HG02840 (cell line): ENCODE results near the gene RIC8B.
"Not testable (repeated sequence)": the region's sequence is repeated elsewhere in the genome, so short reads cannot be mapped to it uniquely, and the experiment has no call there.

ENCODE experiments used
- ATAC-seq: cut with Tn5 transposase; IDR thresholded peaks from one replicate; pipeline ENCODE4 v1.9.1; 2021; ENCODE audit warnings: mild to moderate bottlenecking, moderate library complexity, moderate number of reproducible peaks; ENCODE audit not compliant: unreplicated experiment, low FRiP score

The RIC8B gene

DNA sequence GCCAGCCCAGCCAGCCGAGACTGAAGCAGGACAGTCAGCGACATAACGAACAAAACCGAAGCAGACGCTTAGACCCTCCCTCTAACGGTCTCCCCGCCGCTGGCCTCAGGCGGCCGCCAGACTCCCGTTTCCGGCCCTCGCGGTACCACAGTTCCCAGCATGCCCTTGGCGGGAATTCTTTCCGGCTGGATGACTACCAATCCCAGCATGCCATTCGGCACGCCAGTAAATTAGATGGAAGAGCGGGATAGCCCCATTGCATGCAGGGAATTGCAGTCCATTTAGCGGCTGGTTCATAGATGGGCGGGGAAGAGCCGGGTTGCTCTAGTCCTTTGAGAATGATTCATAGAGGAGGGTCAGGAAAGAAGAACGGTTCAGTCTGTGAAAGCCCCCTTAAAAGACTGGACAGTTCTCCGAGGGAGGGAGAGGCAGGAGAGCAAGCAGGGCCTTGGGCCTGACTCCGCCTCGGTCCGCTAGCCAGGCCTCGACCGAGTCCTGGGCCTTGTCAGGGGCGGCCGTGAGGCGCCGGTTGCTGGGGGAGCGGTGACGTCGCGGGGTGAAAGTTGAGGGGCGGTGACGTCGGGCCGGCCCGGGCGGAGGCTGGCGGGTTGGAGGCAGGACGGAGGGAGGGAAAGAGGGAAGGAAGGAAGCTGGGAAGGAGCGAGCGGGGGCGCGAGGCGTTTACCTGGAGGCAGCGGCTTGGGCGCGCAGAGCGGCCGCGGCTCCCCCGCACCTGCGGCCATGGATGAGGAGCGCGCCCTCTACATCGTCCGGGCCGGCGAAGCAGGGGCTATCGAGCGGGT lies at the start of gene RIC8B:
Gene RIC8B (plus strand): TSS at position 678 of the 803 bp plus-strand sequence. CDS start 64 bp downstream, at position 742.
- ATAC-seq: peak; percentile 91

DNA sequence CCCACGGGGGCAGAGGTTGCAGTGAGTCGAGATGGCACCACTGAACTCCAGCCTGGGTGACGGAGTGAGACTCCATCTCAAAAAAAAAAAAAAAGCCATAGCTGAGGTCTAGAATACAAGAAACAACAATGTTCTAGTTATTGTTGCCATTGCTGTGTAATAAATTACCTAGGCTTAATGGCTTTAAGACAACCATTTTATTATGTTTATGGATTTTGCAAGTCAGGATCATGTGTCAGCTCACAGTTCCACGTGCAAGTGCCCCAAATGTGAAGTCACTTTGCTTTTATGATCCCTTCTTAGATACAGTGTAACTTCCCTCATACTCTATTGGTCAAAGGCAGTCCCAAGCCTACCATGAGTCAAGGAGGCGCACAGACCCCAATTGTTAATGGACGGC lies 49.5 kb upstream of the RIC8B start:
- ATAC-seq: no peak

GRCh38 chr12:106726603-106727202 lies 47.8 kb upstream of the RIC8B start:
- not testable (repeated sequence) for ATAC-seq

- no peak for ATAC-seq
Observed at GRCh38 chr12:106729611-106730010, 44.9 kb upstream of the RIC8B start.

DNA sequence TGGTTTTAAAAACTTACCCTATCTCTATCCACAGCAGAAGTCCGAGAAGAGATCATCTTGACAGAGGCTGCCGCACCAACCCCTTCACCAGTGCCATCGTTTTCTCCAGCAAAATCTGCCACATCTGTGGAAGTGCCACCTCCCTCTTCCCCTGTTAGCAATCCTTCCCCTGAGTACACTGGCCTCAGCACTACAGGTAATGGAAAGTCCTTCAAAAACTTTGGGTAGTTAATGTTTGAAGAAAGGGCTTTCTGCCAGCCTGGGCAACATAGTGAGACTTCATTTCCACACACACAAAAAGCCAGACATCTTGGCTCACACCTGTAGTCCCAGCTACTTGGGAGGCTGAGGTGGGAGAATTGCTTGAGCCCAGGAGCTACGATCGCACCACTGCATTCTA lies 41.6 kb upstream of the RIC8B start:
- no peak for ATAC-seq

DNA sequence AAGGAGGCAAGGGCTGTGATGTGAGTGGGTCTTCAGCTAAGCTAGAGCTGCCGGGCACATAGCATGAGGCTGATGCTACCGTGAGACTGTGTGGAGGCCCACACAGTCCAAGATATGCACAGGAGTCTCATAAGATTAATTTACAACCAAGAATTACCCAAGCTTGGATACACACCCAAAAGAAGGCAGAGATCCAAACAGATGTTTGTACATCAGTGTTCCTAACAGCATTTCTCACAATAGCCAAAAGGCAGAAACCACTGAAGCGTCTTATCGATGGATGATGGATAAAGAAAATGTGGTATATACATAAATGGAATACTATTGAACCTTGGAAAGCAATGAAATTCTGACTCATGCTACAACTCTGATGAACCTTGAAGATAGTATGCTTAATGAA lies 40.8 kb upstream of the RIC8B start:
- ATAC-seq: no peak

DNA sequence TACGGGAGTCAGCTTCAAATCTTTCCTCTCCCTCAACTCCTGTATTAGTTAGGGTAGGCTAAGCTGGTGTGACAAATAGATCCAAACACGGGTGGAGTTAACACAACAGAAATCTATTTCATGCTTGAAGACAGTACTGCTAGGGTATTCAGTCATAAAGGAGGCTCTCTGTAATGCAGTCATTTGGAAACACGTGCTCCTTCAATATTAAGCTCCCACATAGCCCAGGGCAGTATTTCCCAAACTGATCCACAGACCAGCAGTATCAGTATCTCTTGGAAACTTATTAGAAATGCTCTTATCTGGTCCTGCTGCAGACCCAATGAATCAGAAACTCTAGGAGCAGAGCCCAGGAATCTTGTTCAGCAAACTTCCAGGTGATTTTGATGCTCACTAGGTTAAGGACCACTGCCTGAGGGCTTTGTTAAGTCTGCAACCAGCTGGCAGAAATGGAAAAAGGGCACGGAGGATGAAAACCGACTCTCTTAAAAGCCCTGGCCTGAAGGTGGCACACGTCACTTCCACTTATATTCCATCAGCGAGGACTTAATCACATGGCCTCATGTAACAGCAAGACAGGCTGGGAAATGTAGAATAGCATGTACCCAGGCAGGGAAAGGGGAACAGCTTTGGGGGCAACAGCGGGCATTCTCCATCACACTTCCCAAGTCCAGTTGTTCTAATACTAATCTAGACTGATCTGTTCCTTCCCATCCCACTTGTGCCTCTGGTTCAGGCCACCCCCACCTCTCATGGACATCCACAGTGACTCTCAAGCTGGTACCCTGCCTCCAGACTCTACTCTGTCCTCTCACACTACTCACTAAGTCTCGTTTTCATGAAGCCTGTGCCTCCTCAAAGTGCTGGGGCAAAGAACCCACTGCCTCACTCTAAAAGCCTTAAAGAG lies 38.2 kb upstream of the RIC8B start:
- no peak for ATAC-seq

DNA sequence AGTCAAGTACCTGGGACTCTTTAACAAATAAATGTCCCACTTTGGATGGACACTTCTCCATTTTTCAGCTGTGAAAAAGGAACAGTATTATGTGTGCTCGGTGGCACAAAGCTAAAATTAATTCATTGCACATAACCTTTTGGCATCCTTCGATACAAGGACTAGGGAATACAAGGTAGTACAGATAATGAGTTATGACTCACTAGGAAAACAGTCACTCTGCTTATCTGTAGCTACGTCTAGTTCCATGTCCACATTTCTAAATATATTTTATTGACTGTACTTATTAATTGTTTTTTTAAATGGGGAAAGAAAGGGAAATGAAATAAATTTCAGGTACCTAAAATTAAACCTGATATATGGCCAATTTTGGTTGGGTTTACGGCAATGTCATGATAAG lies 35.2 kb upstream of the RIC8B start:
- ATAC-seq: no peak

DNA sequence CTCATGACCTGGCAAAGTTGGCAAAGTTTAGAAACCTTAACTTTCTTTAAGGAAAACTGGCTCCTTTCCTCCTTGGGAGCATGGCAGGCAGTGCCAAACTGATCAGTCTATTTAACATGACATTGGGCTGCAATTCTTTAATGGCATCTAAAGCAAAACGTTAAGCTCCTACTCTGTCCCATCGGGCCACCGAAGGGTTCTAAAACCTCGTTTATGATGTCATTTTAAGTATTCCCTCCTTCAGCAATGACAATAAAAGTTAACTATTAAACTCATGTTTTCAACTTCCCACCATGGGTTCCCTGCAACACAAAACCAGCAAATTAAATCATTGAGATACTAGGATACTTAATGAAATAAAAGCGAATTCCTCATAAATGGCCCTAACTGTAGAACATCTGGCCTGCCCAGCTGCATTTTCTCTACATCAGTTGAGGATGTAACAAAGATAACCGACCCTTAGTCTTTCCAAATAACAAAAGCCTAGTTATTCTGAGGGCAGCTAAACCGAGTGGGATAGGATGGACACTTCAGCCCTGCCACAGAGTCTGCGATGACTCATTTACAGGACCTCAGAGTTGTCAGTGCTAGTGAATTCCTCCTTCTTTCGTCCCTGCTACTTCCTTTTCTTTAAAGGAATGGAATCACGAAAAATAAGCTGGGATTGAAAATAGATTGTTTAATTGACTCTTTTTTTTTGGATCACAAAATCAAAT lies 34.5 kb upstream of the RIC8B start:
- no peak for ATAC-seq

- no peak for ATAC-seq
Observed at GRCh38 chr12:106740818-106741217, 33.7 kb upstream of the RIC8B start.

DNA sequence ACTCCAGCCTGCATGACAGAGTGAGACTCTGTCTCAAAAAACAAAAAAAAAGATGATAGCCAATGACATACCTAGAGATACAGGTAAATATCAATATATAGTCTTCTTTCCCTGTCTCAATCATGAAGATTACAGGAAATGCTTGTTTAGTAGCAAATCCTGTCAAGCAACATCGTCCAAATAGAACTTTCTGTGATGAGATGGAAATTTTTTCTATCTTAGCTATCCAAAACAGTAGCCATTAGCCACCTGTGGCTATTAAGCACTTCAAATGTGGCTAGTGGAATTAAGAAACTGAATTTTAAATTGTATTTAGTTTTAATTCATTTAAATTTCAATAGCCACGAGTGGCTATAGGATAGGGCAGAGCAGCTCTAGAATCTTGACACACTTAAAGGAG lies 33.2 kb upstream of the RIC8B start:
- ATAC-seq: no peak

- ATAC-seq: no peak
Observed at GRCh38 chr12:106743270-106743988, 31.1 kb upstream of the RIC8B start.

DNA sequence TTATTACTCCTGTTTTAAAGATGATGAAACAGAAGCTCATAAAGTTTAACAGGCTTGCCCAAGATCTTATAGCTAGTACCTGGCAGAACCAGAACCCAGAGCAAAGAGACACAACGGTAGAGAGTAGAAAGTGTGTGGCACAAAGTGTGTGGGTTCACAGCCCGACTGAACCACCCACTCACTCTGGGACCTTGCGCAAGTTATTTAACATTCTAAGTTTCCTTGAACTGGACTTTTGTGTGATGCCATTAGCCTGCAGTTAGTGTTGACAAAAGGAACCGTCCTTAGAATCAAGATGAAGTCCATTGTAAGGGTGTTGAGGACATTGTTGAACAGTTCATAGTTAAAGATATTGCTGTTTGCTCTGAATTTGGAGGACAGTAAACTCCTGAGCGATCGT lies 29.9 kb upstream of the RIC8B start:
- ATAC-seq: no peak

GRCh38 chr12:106745181-106745745 lies 29.2 kb upstream of the RIC8B start:
- no peak for ATAC-seq

- no peak for ATAC-seq
Observed at GRCh38 chr12:106747973-106748436, 26.5 kb upstream of the RIC8B start.

- no peak for ATAC-seq
Observed at GRCh38 chr12:106750524-106750923, 24.0 kb upstream of the RIC8B start.

GRCh38 chr12:106753526-106753925 lies 21.0 kb upstream of the RIC8B start:
- peak; percentile 93 for ATAC-seq

DNA sequence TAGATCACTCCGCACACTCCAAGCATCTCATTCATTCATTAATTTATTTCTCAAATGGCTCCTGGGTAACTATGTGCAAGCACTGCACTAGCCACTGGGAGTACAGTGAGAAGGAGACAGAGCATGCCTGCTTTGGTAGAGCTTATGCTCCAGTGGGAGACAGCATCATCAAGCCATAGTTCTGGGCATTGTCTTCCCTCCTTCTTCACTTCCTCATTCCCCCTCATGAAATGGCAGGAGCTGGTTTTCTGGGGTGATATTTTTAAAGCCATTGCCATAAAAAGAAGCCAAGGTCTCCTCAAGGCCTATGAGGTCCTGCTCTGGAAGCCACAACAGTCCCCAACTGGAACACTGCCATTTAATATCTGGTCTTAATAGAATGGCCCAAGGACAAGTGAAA lies 20.2 kb upstream of the RIC8B start:
- no peak for ATAC-seq

DNA sequence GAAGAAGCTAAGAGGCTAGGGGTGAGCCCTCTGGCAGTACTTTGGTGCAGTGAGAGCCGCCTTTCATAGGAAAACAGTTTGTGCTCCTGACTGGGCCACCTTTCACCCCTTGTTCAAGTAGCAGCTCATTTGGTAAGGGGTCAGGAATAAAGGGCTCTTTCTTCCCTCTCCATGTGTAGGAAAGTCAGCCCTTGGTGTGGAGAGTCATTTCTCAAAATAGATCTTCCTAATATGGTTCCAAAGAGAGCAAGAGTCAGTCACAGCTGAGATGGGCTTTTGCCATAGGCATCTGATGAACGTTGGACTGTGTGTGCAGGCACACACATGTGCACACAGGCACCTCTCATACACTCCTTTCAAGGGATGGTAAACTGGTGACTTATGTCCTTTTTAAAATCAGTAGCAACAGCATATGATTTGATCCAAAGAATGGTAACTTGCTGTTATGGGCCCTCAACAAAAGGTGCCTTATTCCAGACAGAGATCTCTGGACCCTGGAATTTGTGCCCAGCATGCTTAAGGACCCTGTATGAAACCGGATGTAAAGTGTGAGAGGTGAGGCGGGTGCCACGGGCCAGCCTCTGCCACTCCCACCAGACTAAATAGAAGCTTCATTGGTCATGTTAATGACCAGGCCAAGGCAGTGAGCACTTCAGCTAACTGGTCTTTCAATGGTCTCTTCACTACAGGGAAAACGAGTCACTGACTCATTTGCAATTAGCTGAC lies 16.7 kb upstream of the RIC8B start:
- ATAC-seq: no peak
